HG02610 (cell line): ENCODE results near the gene COPS6.

ENCODE experiments used
- ATAC-seq: cut with Tn5 transposase; IDR thresholded peaks from one replicate; pipeline ENCODE4 v1.9.1; 2021; ENCODE audit warnings: mild to moderate bottlenecking, moderate library complexity; ENCODE audit not compliant: unreplicated experiment

The COPS6 gene

DNA sequence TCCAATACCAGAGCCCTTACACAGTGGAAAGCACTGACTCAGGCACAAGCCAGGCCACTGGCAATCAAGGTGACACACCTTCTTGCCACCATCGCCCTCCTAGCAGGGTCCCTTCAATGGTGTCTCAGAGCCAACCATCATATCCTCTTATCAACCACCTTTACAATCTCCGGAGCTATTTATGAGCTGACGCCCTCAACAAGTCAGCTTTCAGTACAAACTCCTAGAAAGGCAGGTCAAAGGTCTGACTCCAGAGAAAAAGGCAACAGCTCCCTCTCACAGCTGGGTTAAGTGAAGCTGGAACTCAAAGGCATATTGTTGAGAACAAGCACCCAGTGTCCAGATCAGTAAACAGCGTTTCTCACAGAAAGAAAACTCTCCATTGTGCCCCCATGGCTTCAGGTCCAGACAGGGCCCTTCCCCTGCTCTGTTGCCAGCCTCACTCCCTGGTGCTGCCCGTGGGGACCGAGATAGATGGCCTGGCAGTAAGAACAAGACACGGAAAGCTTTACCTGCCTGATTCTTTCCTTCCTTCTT is 9.7 kb upstream of the COPS6 start:
- ATAC-seq = no peak

- ATAC-seq = no peak
Measured at GRCh38 chr7:100080907-100081534, 7.7 kb upstream of the COPS6 start.

DNA sequence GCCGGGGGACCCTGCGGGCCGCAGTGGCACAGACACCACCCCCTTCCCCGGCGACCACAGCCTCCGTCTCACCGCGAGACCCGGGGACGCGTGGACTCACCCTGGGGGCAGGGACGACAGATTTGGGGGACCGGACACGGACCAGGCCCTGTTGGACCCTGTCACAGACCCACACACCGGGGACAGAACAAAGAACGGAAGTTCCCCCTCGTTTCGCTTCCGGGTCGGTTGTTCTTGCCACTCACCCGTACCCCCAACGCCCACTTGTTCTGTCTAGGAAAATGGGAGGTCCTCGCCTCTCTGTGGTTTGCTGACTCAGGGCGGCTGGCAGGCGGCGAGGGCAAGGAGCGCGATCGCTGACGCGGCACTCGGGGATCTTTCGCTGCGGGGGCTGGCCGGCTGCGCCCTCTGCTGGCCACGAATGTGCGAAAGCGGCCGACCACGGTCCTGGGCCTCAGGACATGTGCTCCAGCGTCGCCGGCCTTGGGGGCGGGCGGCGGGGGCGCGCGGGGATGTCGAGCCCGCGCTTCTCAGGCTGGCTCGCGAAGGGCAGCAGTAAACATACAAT is 7.2 kb upstream of the COPS6 start, which contains the start of gene ZNF3:
Gene ZNF3, minus strand, starts transcription at position 189 of the 568 bp plus-strand sequence. CDS start 4,366 bp downstream, outside the sequence.
- peak; percentile 83 for ATAC-seq

DNA sequence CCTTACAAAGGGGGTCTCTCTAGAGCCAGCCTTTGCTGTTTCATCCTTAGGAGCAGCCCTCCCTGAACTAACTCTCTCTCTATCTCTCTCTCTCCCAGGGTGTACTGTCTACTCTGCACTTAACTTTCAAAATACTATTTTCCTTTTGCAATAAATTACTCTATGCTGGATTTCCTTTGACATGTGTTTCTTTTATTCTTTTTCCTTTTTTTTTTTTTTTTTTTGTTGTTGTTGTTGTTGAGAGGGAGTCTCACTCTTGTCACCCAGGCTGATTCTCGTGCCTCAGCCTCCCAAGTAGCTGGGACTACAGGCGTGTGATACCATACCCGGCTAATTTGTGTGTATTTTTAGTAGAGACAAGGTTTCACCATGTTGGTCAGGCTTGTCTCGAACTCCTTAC is 5.8 kb upstream of the COPS6 start:
- no peak for ATAC-seq

DNA sequence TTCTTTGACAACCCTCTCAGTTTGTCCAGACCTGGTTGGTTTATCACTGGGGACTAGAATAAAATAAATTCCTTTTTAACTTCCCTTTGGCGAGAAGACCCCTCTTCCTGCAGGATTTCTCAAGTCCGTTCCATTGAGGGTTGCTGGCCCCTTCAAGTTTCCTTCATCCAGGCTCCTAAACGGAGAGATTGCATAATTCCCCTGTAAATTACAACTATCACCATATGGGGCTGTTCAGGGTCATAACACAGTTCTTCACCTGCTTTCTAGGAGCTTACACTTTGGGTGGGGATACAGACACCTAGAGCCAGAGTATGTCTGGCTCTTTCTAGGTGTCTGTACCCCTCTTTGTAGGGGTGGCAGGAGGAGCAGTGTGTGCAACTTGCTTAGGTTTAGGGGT is 3.3 kb upstream of the COPS6 start:
- ATAC-seq = no peak

- no peak for ATAC-seq
Measured at GRCh38 chr7:100087055-100087750, 1.6 kb upstream of the COPS6 start.

- ATAC-seq = no peak
Measured at GRCh38 chr7:100088095-100088620, 611 bp upstream of the COPS6 start.

GRCh38 chr7:100089458-100090196 is 858 bp downstream of the COPS6 start:
- ATAC-seq = no peak

DNA sequence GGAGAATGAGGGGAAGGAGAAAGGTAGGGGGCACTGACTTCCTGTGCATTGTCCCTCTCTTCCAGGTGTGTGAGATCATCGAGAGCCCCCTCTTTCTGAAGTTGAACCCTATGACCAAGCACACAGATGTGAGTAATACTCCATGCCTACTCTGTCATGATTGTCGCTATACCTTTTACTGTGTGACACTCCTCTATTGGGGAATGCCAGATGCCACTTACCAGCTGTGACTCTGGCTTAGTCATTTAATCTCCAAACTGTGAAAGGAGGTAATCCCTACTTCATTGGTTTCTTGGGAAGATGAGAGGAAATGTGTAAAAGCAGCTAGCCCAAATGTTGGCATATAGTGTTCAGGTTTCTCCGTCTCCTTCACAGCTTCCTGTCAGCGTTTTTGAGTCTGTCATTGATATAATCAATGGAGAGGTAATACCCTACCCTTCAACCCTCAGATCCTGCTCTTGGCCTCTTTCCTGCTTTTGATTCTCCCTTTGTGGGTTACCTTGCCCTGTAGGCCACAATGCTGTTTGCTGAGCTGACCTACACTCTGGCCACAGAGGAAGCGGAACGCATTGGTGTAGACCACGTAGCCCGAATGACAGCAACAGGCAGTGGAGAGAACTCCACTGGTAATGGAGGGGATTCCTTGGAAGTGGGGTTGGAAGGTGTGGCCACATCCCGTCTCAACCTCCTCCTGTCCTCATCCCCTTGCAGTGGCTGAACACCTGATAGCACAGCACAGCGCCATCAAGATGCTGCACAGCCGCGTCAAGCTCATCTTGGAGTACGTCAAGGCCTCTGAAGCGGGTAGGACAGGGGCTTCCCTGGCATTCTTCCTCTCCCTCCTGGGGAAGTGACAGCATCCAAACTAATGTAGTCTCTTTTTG is 2.0 kb downstream of the COPS6 start:
- no peak for ATAC-seq

- no peak for ATAC-seq
Measured at GRCh38 chr7:100091411-100092181, 2.8 kb downstream of the COPS6 start.

DNA sequence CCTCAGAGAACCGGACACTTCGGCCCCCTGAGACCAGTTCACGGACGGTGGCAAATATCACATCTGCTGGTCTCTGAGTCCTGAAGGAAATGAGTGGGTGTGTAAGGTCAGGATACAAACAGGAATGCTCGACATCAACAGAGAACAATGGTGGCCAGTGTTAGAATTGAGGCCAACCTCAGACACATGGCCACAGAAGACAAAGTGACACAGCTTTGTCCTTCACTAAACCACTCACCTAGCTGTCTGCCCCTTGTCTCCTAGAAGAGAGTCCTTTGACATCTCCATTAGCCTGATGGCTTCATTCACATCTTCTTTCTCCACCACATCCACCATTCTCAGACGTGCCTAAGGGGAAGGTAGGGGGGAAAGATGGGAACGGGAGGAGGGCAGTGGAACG is 4.3 kb downstream of the COPS6 start:
- ATAC-seq = no peak

GRCh38 chr7:100093498-100093897 is 4.7 kb downstream of the COPS6 start:
- no peak for ATAC-seq

GRCh38 chr7:100093925-100094486 is 5.2 kb downstream of the COPS6 start:
- ATAC-seq = no peak

- no peak for ATAC-seq
Measured at GRCh38 chr7:100095289-100095688, 6.5 kb downstream of the COPS6 start.

- ATAC-seq = no peak
Measured at GRCh38 chr7:100095704-100096103, 6.9 kb downstream of the COPS6 start.

DNA sequence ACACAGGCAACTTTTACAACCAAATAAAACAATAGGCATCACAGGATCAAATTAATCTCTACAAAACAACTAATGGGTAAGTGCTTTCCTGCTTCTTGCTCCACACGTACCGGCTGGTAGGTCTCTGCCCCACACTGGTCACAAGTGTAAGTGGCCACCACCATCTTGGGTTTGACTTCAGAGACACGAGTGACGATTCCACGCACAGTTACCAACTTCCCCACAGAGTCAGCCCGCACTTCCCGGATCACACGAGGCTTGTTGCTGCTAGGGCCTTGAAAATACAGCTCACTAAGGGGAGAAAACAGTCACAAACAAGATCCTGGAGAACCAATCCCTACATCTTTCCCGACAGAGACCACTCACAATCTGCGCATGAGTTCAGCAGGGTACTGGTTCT is 10.1 kb downstream of the COPS6 start:
- no peak for ATAC-seq

GRCh38 chr7:100099452-100099851 is 10.7 kb downstream of the COPS6 start:
- ATAC-seq = no peak

DNA sequence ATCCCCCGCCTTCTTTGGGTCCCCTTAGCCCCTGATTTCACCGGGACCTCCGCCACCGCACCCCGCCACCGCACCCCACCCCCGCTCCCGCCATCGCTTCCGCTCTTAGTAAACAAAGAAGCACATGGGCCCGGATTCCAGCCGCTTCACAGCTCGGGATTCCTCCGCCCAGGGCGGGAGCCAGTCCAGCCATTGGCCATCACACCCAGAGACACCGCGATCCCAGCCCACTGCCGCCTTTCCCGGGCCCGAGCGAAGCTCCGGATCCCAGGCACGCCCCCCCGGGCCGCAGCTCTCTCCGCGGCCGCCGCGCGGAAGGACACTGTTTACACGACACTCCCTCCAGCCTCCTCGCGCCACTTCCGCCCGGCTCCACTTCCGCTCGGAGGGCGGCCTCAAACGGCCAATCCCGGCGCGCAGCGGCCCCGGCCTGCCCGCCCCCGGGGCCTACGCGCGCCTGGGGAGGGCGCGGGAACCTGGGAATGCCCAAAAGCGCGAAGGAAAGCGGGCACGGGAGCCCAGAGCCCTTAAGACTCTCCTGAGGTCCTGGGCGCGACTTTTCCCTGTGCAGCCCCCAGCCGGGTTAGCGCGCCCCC is 11.7 kb downstream of the COPS6 start:
- ATAC-seq = peak; percentile 69
